ENCODE results near the gene RAD17. TPM values are rescaled to one million over a fixed set of nuclear protein-coding genes. Genes with fewer than 3 reads are reported as not detected.
A peak's percentile ranks its signal among the peaks of the same experiment; 100 is the strongest.

RAD17 gene
- polyA plus RNA-seq, 2 of the 4 experiments (the other 2 are of a cell fraction), result 13.3 to 24.3 TPM

DNA sequence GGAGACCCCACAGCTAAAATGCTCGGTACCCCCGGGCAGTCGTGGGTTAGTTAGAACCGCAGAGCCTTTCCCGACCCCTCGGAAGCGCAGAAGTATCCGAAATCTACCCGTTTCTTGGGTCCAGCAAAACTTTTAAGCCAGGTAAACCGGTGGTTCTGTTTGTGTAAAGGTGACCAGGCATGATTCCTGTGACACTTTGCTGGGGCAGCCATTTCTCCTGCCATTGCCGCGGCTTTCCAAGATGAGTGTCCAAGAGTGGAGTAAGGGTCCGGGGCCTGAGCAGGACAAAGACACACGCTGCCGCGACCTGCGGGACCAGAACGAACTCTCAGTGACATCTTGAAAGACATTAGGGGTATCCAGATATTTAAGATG, 46.0 kb downstream of the RAD17 start:
- peak overlapping the region; percentile 76 for H3K4me3 ChIP-seq
- H3K9me3 ChIP-seq, result no peaks in the 10 kb centered on the region
- ChIA-PET CTCF (interaction anchor here (1.1 to 1.4 kb wide), 3 partner anchors 68 to 81 kb away, joined by 3 to 4 read pairs (median 3); no protein-coding TSS in a partner anchor), POLR2A (no interaction called here)
- no peak for TF ChIP-seq PBX3 (IDR thresholded peaks at IDR 0.05)
- no peak for TF ChIP-seq CBX2 (IDR thresholded peaks at IDR 0.05; ENCODE audit: borderline replicate concordance, low read depth)
- TF ChIP-seq EP300 (IDR thresholded peaks at IDR 0.05), result no peak
- TF ChIP-seq ZC3H11A (IDR thresholded peaks at IDR 0.05), result no peak
- no peak for TF ChIP-seq HDAC2 (IDR thresholded peaks at IDR 0.05)
- no peak for TF ChIP-seq FOSL2 (IDR thresholded peaks at IDR 0.05)
- no peak for TF ChIP-seq FOSL2 (CRISPR knock-in tag; IDR thresholded peaks at IDR 0.05)
- TF ChIP-seq, protein P1, sequence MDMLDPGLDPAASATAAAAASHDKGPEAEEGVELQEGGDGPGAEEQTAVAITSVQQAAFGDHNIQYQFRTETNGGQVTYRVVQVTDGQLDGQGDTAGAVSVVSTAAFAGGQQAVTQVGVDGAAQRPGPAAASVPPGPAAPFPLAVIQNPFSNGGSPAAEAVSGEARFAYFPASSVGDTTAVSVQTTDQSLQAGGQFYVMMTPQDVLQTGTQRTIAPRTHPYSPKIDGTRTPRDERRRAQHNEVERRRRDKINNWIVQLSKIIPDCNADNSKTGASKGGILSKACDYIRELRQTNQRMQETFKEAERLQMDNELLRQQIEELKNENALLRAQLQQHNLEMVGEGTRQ (IDR thresholded peaks at IDR 0.05), result no peak
- no peak for TF ChIP-seq EHMT2 (IDR thresholded peaks at IDR 0.05; ENCODE audit: low read depth)
- TF ChIP-seq CTCF (IDR thresholded peaks at IDR 0.05), result no peak
- TF ChIP-seq PHF8 (IDR thresholded peaks at IDR 0.05; ENCODE audit: borderline replicate concordance, low read depth), result no peak
- TF ChIP-seq FOSB (CRISPR knock-in tag; IDR thresholded peaks at IDR 0.05), result no peak
- TF ChIP-seq KDM5A (IDR thresholded peaks at IDR 0.05), result no peak
- H3K27ac ChIP-seq, result peak overlapping the region; percentile 77 to 89
- 56% methylated on average over 18 of the region's 18 CpGs for WGBS (ENCODE audit: missing lambda C conversion rate)
- DNase-seq (ENCODE audit: low read depth in 1 of 2, low spot score in 1 of 2) (no peak), ATAC-seq (no peak), FAIRE-seq (no peak)
- H3K4me1 ChIP-seq, result peaks cover 7% of the 10 kb centered on the region; the same call in 1 of the 3 replicates
- peak overlapping the region; percentile 87 for H3K4me2 ChIP-seq

DNA sequence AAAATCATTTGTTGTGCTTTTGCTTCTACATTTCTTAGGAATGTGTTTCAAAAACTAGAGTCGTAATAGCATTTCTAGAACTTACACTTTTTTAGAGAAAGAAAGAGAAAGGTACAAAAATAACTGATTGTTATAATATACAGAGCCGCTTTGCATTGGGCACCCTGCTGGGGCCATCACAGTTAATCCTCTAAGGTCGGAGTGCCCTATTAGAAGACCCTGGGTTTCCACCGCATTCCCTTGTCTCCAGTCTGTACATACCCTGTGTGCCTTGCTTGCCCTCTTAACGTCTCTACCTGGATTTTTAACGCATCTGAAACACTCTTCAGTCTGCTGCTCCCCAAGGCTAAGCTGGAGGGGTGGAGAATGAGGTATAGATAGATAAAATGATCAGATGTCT, 46.6 kb downstream of the RAD17 start:
- Histone ChIP-seq H3K4me3 (no peak overlapping the region; the same call in 2 of the 3 replicates), H3K4me1 (peaks cover 7% of the 10 kb centered on the region; the same call in 1 of the 3 replicates), H3K9me3 (no peaks in the 10 kb centered on the region), H3K27ac (no peak overlapping the region), H3K4me2 (peak overlapping the region; percentile 87; the same call in 2 of the 3 replicates)
- CTCF ChIA-PET, result interaction anchor here (1.3 to 1.4 kb wide), 2 partner anchors 77 to 81 kb away, joined by 3 read pairs; no protein-coding TSS in a partner anchor
- no peak for DNase-seq (ENCODE audit: low read depth in 1 of 2, low spot score in 1 of 2)
- POLR2A ChIA-PET, result no interaction called here
- no peak for FAIRE-seq
- no peak for ATAC-seq
- WGBS (ENCODE audit: missing lambda C conversion rate), result 89% methylated on average over 6 of the region's 6 CpGs
- TF ChIP-seq EP300 (IDR thresholded peaks at IDR 0.05) (no peak), BCL3 (IDR thresholded peaks at IDR 0.05) (no peak), MAZ (IDR thresholded peaks at IDR 0.05; ENCODE audit: borderline replicate concordance, low read depth, low read length) (no peak), HDAC2 (IDR thresholded peaks at IDR 0.05) (no peak)

DNA sequence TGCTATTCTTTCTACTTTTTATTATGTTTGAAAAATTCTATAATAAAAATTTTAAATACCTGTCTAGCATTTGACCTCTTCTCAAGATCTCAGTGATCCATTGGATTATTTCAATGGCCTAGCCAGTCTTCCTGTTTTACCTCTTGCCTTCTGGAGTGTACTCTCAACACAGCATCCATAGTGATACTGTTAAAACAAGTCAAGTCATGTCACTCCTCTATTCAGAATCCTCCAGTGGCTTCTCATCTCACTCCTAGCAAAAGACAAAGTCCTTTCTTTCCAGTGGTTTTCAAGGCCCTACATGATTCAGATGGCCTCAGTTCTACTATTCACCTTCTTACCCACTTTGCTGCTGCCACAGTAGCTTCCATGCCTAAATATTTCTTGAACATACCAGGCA, 47.1 kb downstream of the RAD17 start:
- ChIA-PET POLR2A (no interaction called here), CTCF (interaction anchor here (1.4 kb wide), 1 partner anchor 77 kb away, joined by 3 read pairs; no protein-coding TSS in a partner anchor)
- Histone ChIP-seq H3K9me3 (no peaks in the 10 kb centered on the region), H3K4me2 (no peak overlapping the region), H3K4me3 (no peak overlapping the region), H3K27ac (no peak overlapping the region), H3K4me1 (peaks cover 7% of the 10 kb centered on the region; the same call in 1 of the 3 replicates)
- FAIRE-seq (no peak), DNase-seq (ENCODE audit: low read depth in 1 of 2, low spot score in 1 of 2) (no peak), ATAC-seq (no peak)
- TF ChIP-seq MAZ (IDR thresholded peaks at IDR 0.05; ENCODE audit: borderline replicate concordance, low read depth, low read length) (no peak), ZSCAN20 (CRISPR knock-in tag; IDR thresholded peaks at IDR 0.05) (no peak), CHD4 (IDR thresholded peaks at IDR 0.05; ENCODE audit: borderline replicate concordance) (no peak), EHF (CRISPR knock-in tag; IDR thresholded peaks at IDR 0.05) (no peak), ZC3H11A (IDR thresholded peaks at IDR 0.05) (no peak), HMGXB4 (CRISPR knock-in tag; IDR thresholded peaks at IDR 0.05; ENCODE audit: borderline replicate concordance) (no peak), HOXB13 (CRISPR knock-in tag; IDR thresholded peaks at IDR 0.05; ENCODE audit: low read depth) (no peak), RFX5 (IDR thresholded peaks at IDR 0.05) (no peak), CBX8 (IDR thresholded peaks at IDR 0.05) (no peak)
- TF ChIP-seq, protein P1 (IDR thresholded peaks at IDR 0.05), result no peak
